ENCODE data around the gene SYNM.

- no peak for TF ChIP-seq NRF1 (IDR thresholded peaks at IDR 0.05; ENCODE audit: low read depth, low read length)
- no peak for TF ChIP-seq RFX5 (IDR thresholded peaks at IDR 0.05; ENCODE audit: borderline replicate concordance, low read depth, low read length)
- no peak for TF ChIP-seq YY1 (IDR thresholded peaks at IDR 0.05; ENCODE audit: low read depth, low read length)
- TF ChIP-seq EZH2 (IDR thresholded peaks at IDR 0.05; ENCODE audit: low read depth, low read length, severe bottlenecking) = no peak
- no peak for TF ChIP-seq RBBP5 (IDR thresholded peaks at IDR 0.05; ENCODE audit: borderline replicate concordance, low read depth, low read length)
- no peak for TF ChIP-seq GABPA (IDR thresholded peaks at IDR 0.05; ENCODE audit: borderline replicate concordance, insufficient read depth, low read length)
- no peak for TF ChIP-seq TAF7 (optimal IDR thresholded peaks at IDR 0.05; ENCODE audit: borderline replicate concordance, low read depth, low read length)
- no peak for TF ChIP-seq CTCF (IDR thresholded peaks at IDR 0.05; ENCODE audit: control extremely low read depth in 1 of 3, insufficient read depth in 1 of 3, low read depth in 1 of 3, low read length in 3 of 3)
- no peak for TF ChIP-seq POLR2AphosphoS5 (IDR thresholded peaks at IDR 0.05; ENCODE audit: low read depth, low read length)
- no peak for TF ChIP-seq CEBPB (IDR thresholded peaks at IDR 0.05; ENCODE audit: low read depth, low read length)
- TF ChIP-seq GTF2F1 (IDR thresholded peaks at IDR 0.05; ENCODE audit: borderline replicate concordance, low read depth, low read length) = no peak
- no peak for TF ChIP-seq TAF1 (IDR thresholded peaks at IDR 0.05; ENCODE audit: low read depth, low read length)
Measured at GRCh38 chr15:99090938-99091337, 13.9 kb upstream of the SYNM start.
